Ureter (tissue), 1 donor: ENCODE results near the gene HCRT. TPM values are rescaled to one million over a fixed set of nuclear protein-coding genes. Genes with fewer than 3 reads are reported as not detected.
A peak's percentile ranks its signal among the peaks of the same experiment; 100 is the strongest.
"Not testable (repeated sequence)": the region's sequence is repeated elsewhere in the genome, so short reads cannot be mapped to it uniquely, and the experiment has no call there.

Experiments
- DNase-seq: peaks from one replicate; pipeline ENCODE4 v3.0.0-alpha.2; 2020; ENCODE audit warnings: low spot score
- total RNA-seq: library from RNA; stranded (reverse); gene quantifications from one replicate; pipeline ENCODE4 v1.2.4, GENCODE V29; 2023
- donor health status: DM: yes; HTN: yes; CAD: no.

Gene HCRT
- total RNA-seq, 1 donor from 2014 or later = not detected

GRCh38 chr17:42141382-42141781 lies 43.9 kb downstream of the HCRT start:
- DNase-seq = no peak

GRCh38 chr17:42140690-42141089 lies 44.6 kb downstream of the HCRT start:
- not testable (repeated sequence) for DNase-seq

- no peak for DNase-seq
These were observed 46.3 kb downstream of the HCRT start for GRCh38 chr17:42138749-42139492.

DNA sequence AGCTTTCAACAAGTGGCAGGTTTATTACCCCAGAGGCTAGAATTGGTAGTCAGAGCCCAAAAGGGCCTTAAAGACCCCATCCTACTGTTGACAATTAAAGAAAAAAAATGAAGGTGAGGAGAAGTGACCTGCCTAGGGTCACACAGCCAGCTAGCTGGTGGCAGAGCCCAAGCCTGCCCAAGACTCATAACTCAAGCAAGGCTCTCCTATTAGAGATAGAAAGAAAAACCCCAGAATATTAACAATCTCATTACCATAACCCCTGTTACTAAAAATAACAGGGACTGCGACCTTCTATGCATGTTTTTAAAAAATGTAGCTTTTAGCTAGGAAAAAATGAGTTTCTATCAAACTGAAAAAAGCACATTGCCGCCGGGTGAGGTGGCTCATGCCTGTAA lies 48.6 kb downstream of the HCRT start:
- DNase-seq = no peak

DNA sequence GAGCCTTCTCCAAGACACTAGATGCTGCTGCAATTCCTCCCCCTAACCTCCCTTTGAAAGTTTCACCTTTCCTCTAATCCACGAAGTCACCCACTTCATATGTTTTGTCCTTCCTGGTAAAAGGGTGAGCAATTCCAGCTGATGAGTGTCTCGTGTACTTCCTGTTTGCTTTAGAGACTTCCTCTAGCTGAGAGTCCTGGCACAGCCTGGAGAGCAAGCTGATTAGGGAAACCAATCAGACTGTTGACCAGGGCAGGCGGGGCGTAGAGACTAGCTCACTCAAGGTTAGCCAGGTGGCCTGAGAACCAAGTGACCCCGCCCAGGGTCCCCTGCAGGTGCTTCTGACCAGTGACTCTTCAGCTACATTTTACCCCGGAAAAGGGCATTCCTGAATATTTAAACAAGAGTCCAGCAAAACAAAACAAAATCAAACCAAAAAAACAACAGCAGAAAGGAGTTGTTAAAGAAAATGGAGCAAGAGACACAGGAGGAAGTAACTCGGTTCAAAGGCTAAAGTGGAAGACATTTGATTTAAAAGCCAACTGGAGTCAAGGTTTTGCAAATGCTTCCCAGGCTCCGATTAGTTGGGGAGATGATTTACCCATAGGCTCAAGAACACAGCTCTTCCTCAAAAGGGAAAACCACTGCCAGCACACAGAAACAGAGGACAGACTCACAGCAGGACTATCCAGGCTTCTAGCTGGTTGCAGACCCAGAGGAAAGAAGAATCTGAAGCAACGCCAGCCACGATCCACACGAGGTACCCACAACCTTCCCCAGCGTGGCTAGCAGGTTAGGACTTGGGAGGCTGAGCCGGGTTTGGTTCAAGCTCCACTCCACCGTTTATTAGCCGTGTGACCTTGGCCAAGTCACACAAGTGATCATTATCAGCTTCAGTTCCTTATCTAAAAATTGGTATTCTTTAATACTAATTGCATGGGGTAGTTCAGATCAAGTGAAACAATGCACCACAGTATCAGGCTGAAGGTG lies 49.3 kb downstream of the HCRT start:
- peak; percentile 79 for DNase-seq

- DNase-seq = no peak
These were observed 50.1 kb downstream of the HCRT start for GRCh38 chr17:42135151-42135550.

Other genes with a start within 250 kb of the HCRT start
- gene CNP, start 218.7 kb downstream of the HCRT start, total RNA-seq = 45.7 TPM
- gene DNAJC7, start 168.0 kb downstream of the HCRT start, total RNA-seq = 111 TPM
- 20.8 TPM for gene NKIRAS2, start 165.4 kb downstream of the HCRT start, total RNA-seq
- 1.9 TPM for gene C17orf113, start 134.9 kb downstream of the HCRT start, total RNA-seq
- gene ZNF385C, start 87.0 kb downstream of the HCRT start, total RNA-seq = 1.2 TPM
- 31.3 TPM for gene DHX58, start 72.7 kb downstream of the HCRT start, total RNA-seq
- 62.8 TPM for gene KAT2A, start 64.1 kb downstream of the HCRT start, total RNA-seq
- gene HSPB9, start 62.6 kb downstream of the HCRT start, total RNA-seq = not detected
- 120 TPM for gene RAB5C, start 30.5 kb downstream of the HCRT start, total RNA-seq
- 0.99 TPM for gene KCNH4, start 4.3 kb downstream of the HCRT start, total RNA-seq
- gene GHDC, start 9.0 kb upstream of the HCRT start, total RNA-seq = 26.2 TPM
- gene STAT5B, start 90.9 kb upstream of the HCRT start, total RNA-seq = 64.0 TPM
- 37.4 TPM for gene STAT5A, start 103.0 kb upstream of the HCRT start, total RNA-seq
- 295 TPM for gene STAT3, start 203.0 kb upstream of the HCRT start, total RNA-seq
- 177 TPM for gene CAVIN1, start 237.8 kb upstream of the HCRT start, total RNA-seq